ENCODE measurements around the gene RBM15. TPM values are rescaled to one million over a fixed set of nuclear protein-coding genes. Genes with fewer than 3 reads are reported as not detected.

The RBM15 gene, protein sequence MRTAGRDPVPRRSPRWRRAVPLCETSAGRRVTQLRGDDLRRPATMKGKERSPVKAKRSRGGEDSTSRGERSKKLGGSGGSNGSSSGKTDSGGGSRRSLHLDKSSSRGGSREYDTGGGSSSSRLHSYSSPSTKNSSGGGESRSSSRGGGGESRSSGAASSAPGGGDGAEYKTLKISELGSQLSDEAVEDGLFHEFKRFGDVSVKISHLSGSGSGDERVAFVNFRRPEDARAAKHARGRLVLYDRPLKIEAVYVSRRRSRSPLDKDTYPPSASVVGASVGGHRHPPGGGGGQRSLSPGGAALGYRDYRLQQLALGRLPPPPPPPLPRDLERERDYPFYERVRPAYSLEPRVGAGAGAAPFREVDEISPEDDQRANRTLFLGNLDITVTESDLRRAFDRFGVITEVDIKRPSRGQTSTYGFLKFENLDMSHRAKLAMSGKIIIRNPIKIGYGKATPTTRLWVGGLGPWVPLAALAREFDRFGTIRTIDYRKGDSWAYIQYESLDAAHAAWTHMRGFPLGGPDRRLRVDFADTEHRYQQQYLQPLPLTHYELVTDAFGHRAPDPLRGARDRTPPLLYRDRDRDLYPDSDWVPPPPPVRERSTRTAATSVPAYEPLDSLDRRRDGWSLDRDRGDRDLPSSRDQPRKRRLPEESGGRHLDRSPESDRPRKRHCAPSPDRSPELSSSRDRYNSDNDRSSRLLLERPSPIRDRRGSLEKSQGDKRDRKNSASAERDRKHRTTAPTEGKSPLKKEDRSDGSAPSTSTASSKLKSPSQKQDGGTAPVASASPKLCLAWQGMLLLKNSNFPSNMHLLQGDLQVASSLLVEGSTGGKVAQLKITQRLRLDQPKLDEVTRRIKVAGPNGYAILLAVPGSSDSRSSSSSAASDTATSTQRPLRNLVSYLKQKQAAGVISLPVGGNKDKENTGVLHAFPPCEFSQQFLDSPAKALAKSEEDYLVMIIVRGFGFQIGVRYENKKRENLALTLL
- total RNA-seq: 55.5 TPM in 2 replicates

GRCh38 chr1:110338886-110339406, at the start of gene RBM15:
TSS of gene RBM15 (plus strand) at chr1:110339377. CDS start at chr1:110339406, 29 bp downstream.
- DNase-seq (ENCODE audit: low spot score): peak; percentile 98
- H3K9me3 Mint-ChIP-seq: no peaks in the 10 kb centered on the region
- no peak within 1 kb of the TSS for H3K4me3 Mint-ChIP-seq (ENCODE audit: low read depth)
- intact Hi-C loops (cut with micrococcal nuclease): loop anchor here (1.0 to 5.0 kb wide), 8 partner anchors 68 to 912 kb away; partner anchors contain the start of genes KCNC4, LAMTOR5, PSMA5 and STRIP1
- H3K27me3 Mint-ChIP-seq (ENCODE audit: low read depth): no peaks in the 10 kb centered on the region
- H3K4me1 Mint-ChIP-seq (ENCODE audit: low read depth): peaks cover 52% of the 10 kb centered on the region
- peaks cover 43% of the 10 kb centered on the region for H3K36me3 Mint-ChIP-seq (ENCODE audit: low read depth)
- no peak within 1 kb of the TSS for H3K27ac Mint-ChIP-seq

DNA sequence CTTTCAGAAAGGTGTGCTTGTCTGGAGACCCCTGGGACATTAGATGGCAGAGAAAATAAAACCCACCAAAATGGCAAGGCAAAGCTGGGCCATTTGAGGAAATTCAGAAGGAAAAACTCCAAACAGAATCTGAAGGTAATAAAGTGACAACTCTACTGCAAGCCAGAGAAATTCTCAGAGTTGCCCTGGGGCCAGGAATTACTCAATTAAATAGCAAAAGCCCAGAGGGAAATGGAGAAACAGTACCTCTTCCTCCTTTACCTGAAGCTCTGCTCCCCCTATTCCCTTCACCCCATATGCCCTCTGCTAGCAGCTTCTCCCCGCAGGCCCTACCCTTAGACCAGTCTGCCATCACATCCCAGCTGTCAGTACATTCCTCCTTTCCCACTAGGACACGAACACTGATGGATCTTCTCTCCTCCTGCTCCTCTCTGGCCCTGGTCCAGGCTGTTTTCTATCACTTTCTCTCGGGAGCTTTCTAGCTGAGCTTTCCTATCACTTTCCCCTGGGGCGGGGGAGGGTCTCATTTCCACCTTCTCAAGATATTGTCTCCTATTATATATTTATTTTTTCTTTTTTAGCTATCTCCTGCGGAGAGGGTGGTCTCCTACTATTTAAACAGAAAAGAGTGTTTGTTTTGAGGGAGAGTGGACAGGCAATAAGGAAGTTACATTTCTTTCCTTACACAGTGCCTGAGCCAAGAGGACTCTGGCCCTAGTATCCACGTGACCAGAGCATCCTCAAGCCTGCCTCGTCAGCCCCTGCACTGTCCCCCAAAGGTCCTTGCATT, 47.7 kb upstream of the RBM15 start:
- no peak for DNase-seq (ENCODE audit: low spot score)
- intact Hi-C loops (cut with micrococcal nuclease): no loop called here
- Mint-ChIP-seq H3K4me1 (ENCODE audit: low read depth) (no peaks in the 10 kb centered on the region), H3K9me3 (no peaks in the 10 kb centered on the region), H3K27ac (no peak overlapping the region), H3K27me3 (ENCODE audit: low read depth) (no peaks in the 10 kb centered on the region), H3K4me3 (ENCODE audit: low read depth) (no peak overlapping the region), H3K36me3 (ENCODE audit: low read depth) (no peaks in the 10 kb centered on the region)

GRCh38 chr1:110292031-110292741, 47.0 kb upstream of the RBM15 start:
- Mint-ChIP-seq H3K36me3 (ENCODE audit: low read depth) (no peaks in the 10 kb centered on the region), H3K27ac (no peak overlapping the region), H3K27me3 (ENCODE audit: low read depth) (no peaks in the 10 kb centered on the region), H3K4me3 (ENCODE audit: low read depth) (no peak overlapping the region), H3K9me3 (no peaks in the 10 kb centered on the region), H3K4me1 (ENCODE audit: low read depth) (no peaks in the 10 kb centered on the region)
- intact Hi-C loops (cut with micrococcal nuclease): no loop called here
- DNase-seq (ENCODE audit: low spot score): no peak

DNA sequence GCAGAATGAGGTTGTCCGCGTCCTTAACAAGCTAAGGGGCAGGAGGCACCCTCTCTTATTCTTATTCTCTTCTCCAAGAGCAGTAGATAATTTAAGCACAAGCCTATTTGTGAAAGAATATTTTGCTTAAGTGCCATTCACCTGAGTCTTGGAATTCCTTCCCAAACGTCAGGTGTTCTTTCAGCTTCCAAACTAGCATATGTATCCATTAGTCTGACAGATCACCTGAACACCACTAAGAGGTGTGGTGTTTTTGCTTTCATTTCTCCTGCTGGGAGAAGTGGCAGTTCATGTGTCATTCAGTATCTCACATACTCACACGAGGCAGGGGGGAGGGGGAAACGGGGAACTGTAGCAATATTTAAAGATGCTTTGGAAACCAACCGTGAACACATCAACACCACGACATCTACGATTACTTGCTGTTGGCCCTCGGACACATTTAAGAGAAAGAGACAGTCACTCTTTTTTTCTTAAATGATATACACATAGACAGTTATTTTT, 45.5 kb upstream of the RBM15 start:
- Mint-ChIP-seq H3K27me3 (ENCODE audit: low read depth) (no peaks in the 10 kb centered on the region), H3K27ac (no peak overlapping the region), H3K4me3 (ENCODE audit: low read depth) (no peak overlapping the region), H3K9me3 (no peaks in the 10 kb centered on the region), H3K36me3 (ENCODE audit: low read depth) (no peaks in the 10 kb centered on the region), H3K4me1 (ENCODE audit: low read depth) (no peaks in the 10 kb centered on the region)
- DNase-seq (ENCODE audit: low spot score): no peak
- intact Hi-C loops (cut with micrococcal nuclease): no loop called here

- Mint-ChIP-seq H3K4me3 (ENCODE audit: low read depth) (no peak overlapping the region), H3K9me3 (no peaks in the 10 kb centered on the region), H3K4me1 (ENCODE audit: low read depth) (no peaks in the 10 kb centered on the region), H3K36me3 (ENCODE audit: low read depth) (no peaks in the 10 kb centered on the region), H3K27ac (no peak overlapping the region), H3K27me3 (ENCODE audit: low read depth) (no peaks in the 10 kb centered on the region)
- no peak for DNase-seq (ENCODE audit: low spot score)
- intact Hi-C loops (cut with micrococcal nuclease): no loop called here
These were observed 44.9 kb upstream of the RBM15 start for GRCh38 chr1:110294308-110294707.

GRCh38 chr1:110298991-110299390, 40.2 kb upstream of the RBM15 start:
- Mint-ChIP-seq H3K4me3 (ENCODE audit: low read depth) (no peak overlapping the region), H3K4me1 (ENCODE audit: low read depth) (no peaks in the 10 kb centered on the region), H3K27me3 (ENCODE audit: low read depth) (no peaks in the 10 kb centered on the region), H3K36me3 (ENCODE audit: low read depth) (no peaks in the 10 kb centered on the region), H3K27ac (no peak overlapping the region), H3K9me3 (no peaks in the 10 kb centered on the region)
- intact Hi-C loops (cut with micrococcal nuclease): no loop called here
- no peak for DNase-seq (ENCODE audit: low spot score)

DNA sequence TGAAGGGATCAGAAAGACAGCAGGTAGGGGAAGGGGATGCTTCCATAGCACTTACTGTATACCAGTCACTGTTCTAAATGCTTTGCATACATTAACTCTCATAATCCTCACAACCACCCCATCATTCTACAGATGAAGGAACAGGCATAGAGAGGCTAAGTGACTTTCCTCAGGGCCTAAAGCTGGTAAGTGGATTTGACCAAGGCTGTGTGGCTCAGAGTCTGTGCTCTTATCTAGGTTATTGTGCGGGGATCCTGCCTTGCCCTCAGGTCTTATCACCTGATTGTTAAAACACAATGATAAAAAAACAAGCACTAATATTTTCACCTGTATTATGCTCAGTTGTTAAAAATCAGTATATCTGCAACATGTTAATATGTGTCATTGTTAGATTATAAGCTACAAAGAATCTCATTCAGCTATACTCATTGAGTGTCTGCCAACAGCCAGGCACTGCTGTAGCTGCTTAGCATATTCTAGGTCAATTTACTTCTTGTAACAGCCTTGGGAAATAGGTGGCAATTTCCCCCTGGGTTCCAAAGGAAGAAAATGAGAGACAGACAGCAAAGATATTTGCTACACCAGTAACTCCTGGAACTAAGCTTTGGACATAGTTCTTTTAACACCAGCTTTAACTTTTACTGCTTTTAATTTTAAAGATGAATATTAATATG, 38.6 kb upstream of the RBM15 start:
- H3K9me3 Mint-ChIP-seq: no peaks in the 10 kb centered on the region

DNA sequence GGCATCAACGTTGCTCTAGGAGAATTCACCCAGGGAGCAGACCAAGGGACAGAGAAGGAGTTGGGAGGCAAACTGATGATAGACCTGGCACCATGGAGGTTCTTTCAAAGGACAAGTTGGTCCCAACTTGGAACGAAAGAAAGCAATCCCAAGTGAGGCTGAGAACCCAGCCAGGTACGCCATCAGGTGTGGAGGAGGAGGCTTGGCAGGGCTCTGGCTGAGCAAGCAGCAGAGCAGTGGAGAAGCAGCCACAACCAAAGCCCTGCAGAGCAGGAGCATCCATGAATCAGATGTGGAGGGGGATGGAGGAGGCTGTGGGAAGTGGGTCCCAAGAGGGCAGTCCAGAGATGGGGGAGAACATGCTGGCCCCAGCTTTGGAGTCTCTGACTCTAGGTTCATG, 36.3 kb upstream of the RBM15 start:
- DNase-seq (ENCODE audit: low spot score): no peak
- intact Hi-C loops (cut with micrococcal nuclease): no loop called here
- peaks cover 5% of the 10 kb centered on the region for H3K27me3 Mint-ChIP-seq (ENCODE audit: low read depth)
- no peaks in the 10 kb centered on the region for H3K9me3 Mint-ChIP-seq
- no peak overlapping the region for H3K27ac Mint-ChIP-seq
- H3K4me3 Mint-ChIP-seq (ENCODE audit: low read depth): no peak overlapping the region
- H3K4me1 Mint-ChIP-seq (ENCODE audit: low read depth): no peaks in the 10 kb centered on the region
- H3K36me3 Mint-ChIP-seq (ENCODE audit: low read depth): no peaks in the 10 kb centered on the region

More for the DNA sequence above, 38.6 kb upstream of the RBM15 start:
- no peaks in the 10 kb centered on the region for H3K4me1 Mint-ChIP-seq (ENCODE audit: low read depth)
- no peak overlapping the region for H3K4me3 Mint-ChIP-seq (ENCODE audit: low read depth)
- H3K27me3 Mint-ChIP-seq (ENCODE audit: low read depth): peaks cover 5% of the 10 kb centered on the region
- H3K36me3 Mint-ChIP-seq (ENCODE audit: low read depth): no peaks in the 10 kb centered on the region
- no peak for DNase-seq (ENCODE audit: low spot score)
- intact Hi-C loops (cut with micrococcal nuclease): no loop called here
- no peak overlapping the region for H3K27ac Mint-ChIP-seq

GRCh38 chr1:110305900-110306420, 33.2 kb upstream of the RBM15 start:
- H3K27ac Mint-ChIP-seq: no peak overlapping the region
- DNase-seq (ENCODE audit: low spot score): no peak
- H3K4me1 Mint-ChIP-seq (ENCODE audit: low read depth): no peaks in the 10 kb centered on the region
- peaks cover 5% of the 10 kb centered on the region for H3K27me3 Mint-ChIP-seq (ENCODE audit: low read depth)
- intact Hi-C loops (cut with micrococcal nuclease): no loop called here
- H3K4me3 Mint-ChIP-seq (ENCODE audit: low read depth): no peak overlapping the region
- H3K36me3 Mint-ChIP-seq (ENCODE audit: low read depth): no peaks in the 10 kb centered on the region
- no peaks in the 10 kb centered on the region for H3K9me3 Mint-ChIP-seq

- intact Hi-C loops (cut with micrococcal nuclease): no loop called here
- Mint-ChIP-seq H3K4me3 (ENCODE audit: low read depth) (no peak overlapping the region), H3K36me3 (ENCODE audit: low read depth) (no peaks in the 10 kb centered on the region), H3K27ac (no peak overlapping the region), H3K4me1 (ENCODE audit: low read depth) (no peaks in the 10 kb centered on the region), H3K9me3 (no peaks in the 10 kb centered on the region), H3K27me3 (ENCODE audit: low read depth) (peaks cover 5% of the 10 kb centered on the region)
- no peak for DNase-seq (ENCODE audit: low spot score)
These were observed 31.8 kb upstream of the RBM15 start for GRCh38 chr1:110307239-110307974.

DNA sequence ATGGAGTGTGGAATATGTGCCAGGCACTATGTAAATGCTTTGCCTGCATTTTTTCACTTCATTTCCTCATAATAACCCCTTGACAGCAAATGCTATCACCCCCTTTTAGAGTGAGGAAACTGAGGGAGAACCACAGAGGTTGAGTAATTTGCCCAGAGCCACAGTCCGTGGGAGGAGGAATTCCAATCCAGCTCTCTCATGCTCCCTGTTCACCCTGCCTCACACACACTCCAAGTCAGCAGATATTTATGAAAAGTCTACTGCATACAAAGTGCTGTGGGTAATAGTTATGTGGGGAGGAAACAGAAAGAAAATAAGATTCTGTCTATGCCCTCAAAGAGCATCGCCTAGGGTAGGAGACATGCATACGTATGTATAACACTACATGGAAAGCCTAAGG, 30.9 kb upstream of the RBM15 start:
- H3K27me3 Mint-ChIP-seq (ENCODE audit: low read depth): peaks cover 5% of the 10 kb centered on the region
- no peak for DNase-seq (ENCODE audit: low spot score)
- no peak overlapping the region for H3K27ac Mint-ChIP-seq
- H3K4me3 Mint-ChIP-seq (ENCODE audit: low read depth): no peak overlapping the region
- no peaks in the 10 kb centered on the region for H3K36me3 Mint-ChIP-seq (ENCODE audit: low read depth)
- H3K9me3 Mint-ChIP-seq: no peaks in the 10 kb centered on the region
- H3K4me1 Mint-ChIP-seq (ENCODE audit: low read depth): no peaks in the 10 kb centered on the region
- intact Hi-C loops (cut with micrococcal nuclease): no loop called here

Measured in activated T-helper 2 cell treated with anti-CD3 and anti-CD28 coated beads, Interferon-gamma antibody, Interleukin-2, Interleukin-4, amounts not matched to agents 10 μg/mL and 5 μg/mL and 100 μg/mL, durations not matched to agents 14 hours and 24 hours and 36 hours (primary cell).